Measurements from ENCODE around the gene ATG16L2.

GRCh38 chr11:72798361-72798760 is 15.8 kb upstream of the ATG16L2 start:
- no peak for TF ChIP-seq CTCF (conservative IDR thresholded peaks at IDR 0.05; ENCODE audit: low read depth, low read length)
- TF ChIP-seq EZH2phosphoT487 (IDR thresholded peaks at IDR 0.05; ENCODE audit: borderline replicate concordance, low read length) = no peak
- TF ChIP-seq EZH2 (IDR thresholded peaks at IDR 0.05; ENCODE audit: low read length, unreplicated experiment) = no peak
